ENCODE data around the gene KLHL11.
"Not testable (repeated sequence)": the region's sequence is repeated elsewhere in the genome, so short reads cannot be mapped to it uniquely, and the experiment has no call there.

Gene KLHL11

GRCh38 chr17:41837761-41838538, 27.3 kb downstream of the KLHL11 start, which contains the start of gene KLHL10:
Gene KLHL10, plus strand, starts transcription at chr17:41837825. Its CDS starts 108 bp downstream, at chr17:41837933.
- DNase-seq (ENCODE audit: low read depth in 3 of 3) = no peak

GRCh38 chr17:41836550-41837196, 28.6 kb downstream of the KLHL11 start:
- DNase-seq (ENCODE audit: low read depth in 3 of 3) = no peak

DNA sequence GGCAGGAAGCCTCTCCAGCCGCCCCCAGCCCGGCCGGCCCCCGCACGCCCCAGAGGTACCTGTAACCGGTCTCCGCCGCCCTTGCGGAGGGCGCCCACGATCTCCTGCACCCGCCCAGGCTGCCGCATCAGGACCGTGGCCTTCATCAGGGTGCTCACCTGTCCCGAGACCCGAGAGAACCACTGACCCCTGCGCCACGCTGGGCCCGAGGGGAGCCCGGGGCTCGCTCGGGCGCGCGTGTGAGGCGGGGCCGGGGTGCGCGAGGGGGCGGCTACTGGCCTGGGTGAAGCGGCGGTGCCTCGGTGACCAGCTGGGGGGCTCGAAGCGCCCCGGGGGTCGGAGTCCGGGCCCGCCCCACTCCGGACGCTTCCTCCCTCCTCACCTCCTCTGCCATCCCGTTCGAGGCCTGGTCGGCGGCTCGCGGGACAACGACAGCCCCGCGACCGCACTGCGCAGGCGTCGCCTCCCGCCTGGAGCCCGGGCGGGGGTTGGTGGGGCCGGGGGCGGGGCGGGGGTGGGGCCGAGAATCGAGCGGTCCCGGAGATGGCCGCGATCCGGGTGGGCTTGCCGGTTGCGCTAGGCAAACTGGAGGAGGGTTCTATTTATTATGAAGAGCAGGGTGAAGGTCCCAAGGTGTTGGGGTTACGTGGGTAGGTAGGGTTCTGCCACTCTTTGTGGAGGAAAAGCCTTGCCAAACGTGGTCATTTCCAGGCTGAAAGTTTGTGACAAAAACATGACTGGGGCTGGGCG, 29.2 kb downstream of the KLHL11 start, which contains the start of gene NT5C3B:
Gene NT5C3B (minus strand): TSS at position 433 of the 750 bp plus-strand sequence. CDS start 39 bp downstream, at position 394.
- peak in 2 of 3 experiments; percentile 23 to 55 for DNase-seq (ENCODE audit: low read depth in 3 of 3)

DNA sequence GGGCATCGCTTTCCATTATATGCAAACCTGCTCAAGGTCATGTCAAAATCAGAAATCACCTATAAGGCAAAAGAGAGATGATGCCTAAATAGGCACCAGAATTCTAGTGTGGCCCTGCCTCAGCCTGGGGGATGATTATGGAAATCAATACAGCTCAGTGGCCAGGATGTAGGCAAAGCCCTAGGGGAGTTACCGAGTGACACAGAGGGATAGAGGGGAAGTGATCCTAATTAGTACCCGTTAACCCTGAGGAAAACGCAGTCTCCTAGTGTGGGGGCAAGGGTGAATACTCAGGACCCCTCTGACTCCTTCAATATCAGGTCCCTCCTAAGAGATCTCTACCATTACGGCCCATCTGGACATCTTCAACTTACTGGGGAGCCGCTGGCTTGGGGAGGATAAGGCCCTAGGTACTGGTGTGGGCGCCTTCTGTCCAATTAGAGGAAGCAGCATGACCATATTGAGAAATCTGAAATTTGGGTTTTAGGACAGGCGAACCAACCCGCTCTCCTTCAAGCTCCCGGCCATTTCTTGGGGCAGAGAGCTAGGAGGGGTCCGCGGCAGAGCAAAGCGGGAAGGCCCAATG, 29.9 kb downstream of the KLHL11 start:
- no peak for DNase-seq (ENCODE audit: low read depth in 3 of 3)

- DNase-seq (ENCODE audit: low read depth in 3 of 3) = not testable (repeated sequence)
These were observed 35.3 kb downstream of the KLHL11 start for GRCh38 chr17:41829961-41830360.

- DNase-seq (ENCODE audit: low read depth in 3 of 3) = no peak
These were observed 39.9 kb downstream of the KLHL11 start for GRCh38 chr17:41825175-41825845.

DNA sequence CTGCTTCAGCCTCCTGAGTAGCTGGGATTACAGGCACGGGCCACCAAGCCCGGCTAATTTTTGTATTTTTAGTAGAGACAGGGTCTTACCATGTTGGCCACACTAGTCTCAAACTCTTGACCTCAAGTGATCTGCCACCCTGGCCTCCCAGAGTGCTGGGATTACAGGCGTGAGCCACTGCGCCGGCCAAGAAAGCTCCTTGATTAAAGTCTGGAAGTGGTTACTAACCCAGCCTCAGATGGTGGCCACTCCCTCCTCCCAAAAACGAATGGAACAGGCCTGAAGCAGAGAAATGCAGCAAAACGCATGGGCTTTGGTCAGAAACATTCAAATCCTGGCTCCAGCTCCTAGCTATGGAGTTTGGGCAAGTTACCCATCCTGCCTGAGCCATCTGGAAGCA, 41.1 kb downstream of the KLHL11 start:
- DNase-seq (ENCODE audit: low read depth in 3 of 3) = no peak

DNA sequence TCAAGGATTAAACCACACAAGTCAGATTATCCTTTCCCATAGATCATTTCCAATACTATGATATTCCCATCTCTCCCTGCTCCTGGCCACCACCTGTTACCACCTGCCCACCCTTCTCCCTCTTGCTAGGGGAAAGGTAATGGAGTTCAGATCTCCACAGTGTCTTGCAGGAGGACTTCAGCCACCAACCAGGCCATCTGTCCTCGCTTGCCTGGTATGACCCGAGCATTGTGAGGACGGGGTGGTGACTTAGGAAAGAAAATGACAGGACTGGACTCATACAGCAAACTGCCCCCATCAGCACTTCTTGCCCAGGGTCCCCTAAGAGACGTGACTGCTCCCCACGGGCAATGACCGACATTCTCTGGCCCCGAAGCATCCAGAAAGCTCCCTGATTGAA, 41.6 kb downstream of the KLHL11 start:
- DNase-seq (ENCODE audit: low read depth in 3 of 3) = no peak

GRCh38 chr17:41823141-41823524, 42.1 kb downstream of the KLHL11 start:
- no peak for DNase-seq (ENCODE audit: low read depth in 3 of 3)

- DNase-seq (ENCODE audit: low read depth in 3 of 3) = no peak
These were observed 42.7 kb downstream of the KLHL11 start for GRCh38 chr17:41822216-41823140.

GRCh38 chr17:41821776-41822175, 43.4 kb downstream of the KLHL11 start:
- no peak for DNase-seq (ENCODE audit: low read depth in 3 of 3)

DNA sequence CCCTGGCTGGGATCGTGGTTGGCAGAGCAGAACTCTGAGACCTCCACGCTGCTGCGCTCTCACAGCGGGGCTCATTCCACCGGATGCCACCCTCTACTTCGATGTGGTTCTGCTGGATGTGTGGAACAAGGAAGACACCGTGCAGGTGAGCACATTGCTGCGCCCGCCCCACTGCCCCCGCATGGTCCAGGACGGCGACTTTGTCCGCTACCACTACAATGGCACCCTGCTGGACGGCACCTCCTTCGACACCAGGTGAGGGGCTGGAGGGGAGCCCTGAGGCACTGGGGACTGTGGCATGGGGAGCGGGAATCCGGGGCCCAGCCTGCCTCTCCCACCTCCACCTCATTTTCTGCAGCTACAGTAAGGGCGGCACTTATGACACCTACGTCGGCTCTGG, 47.2 kb downstream of the KLHL11 start:
- DNase-seq (ENCODE audit: low read depth in 3 of 3) = no peak

GRCh38 chr17:41816637-41817320, 48.4 kb downstream of the KLHL11 start:
- no peak for DNase-seq (ENCODE audit: low read depth in 3 of 3)

DNA sequence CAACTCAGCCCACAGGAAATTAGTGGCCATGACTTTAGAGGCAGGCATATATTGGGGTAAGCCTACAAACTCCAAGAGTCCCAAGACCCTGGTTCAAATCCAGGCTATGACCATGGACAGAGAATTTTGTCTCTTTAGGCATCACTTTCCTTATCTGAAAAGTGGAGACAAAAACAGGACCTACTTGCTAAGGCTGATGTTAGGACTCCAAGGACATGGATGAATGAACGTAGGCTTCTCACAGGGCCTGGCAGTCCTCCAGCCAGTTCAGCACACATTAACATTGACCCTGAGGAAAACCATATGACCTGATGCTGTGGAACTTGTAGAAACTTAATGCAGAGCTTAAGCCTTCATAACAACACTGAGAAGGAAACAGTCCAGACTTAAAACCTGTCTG, 51.0 kb downstream of the KLHL11 start:
- no peak for DNase-seq (ENCODE audit: low read depth in 3 of 3)

DNA sequence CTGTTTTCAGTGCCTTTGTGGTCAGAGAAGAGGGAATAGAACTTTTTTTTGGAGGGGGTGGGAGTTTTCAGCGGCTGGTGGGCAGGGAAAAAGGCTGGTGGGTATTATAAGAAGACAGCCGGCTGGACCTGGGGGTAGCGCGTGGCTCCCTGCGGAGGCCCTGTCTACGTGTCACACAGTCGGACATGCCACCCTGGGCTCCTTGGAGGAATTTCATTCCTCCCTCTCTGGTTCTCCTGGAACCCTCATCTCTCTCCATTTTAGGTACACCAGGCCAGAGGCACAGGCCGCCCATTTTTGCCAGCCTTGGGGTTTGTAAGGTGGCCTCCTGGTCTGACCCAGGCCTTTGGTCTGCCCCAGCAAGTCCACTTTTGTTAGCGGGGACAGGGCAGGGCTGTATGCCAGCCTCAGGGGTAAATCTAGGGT, 51.5 kb downstream of the KLHL11 start:
- DNase-seq (ENCODE audit: low read depth in 3 of 3) = no peak

DNA sequence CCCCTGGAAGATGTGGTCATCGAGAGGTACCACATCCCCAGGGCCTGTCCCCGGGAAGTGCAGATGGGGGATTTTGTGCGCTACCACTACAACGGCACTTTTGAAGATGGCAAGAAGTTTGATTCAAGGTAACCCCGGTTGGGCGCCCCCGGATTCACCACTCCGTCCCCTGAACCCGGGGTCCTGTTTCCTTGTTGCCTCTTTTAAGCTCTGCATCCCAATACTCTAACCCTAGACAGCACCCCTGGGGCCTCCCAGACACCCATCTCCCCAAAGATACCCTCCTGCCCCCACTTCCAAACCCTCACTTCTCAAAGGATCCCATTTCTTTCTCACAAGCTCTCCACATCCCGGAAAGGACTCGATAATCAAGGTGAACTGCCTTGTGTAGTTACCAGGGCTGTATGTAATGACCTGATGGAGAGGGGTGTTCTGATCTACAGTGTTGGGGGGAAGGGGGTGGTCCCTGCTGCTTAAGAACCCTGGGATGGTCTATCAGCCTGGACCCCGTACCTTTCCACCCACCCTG, 52.0 kb downstream of the KLHL11 start:
- DNase-seq (ENCODE audit: low read depth in 3 of 3) = no peak

DNA sequence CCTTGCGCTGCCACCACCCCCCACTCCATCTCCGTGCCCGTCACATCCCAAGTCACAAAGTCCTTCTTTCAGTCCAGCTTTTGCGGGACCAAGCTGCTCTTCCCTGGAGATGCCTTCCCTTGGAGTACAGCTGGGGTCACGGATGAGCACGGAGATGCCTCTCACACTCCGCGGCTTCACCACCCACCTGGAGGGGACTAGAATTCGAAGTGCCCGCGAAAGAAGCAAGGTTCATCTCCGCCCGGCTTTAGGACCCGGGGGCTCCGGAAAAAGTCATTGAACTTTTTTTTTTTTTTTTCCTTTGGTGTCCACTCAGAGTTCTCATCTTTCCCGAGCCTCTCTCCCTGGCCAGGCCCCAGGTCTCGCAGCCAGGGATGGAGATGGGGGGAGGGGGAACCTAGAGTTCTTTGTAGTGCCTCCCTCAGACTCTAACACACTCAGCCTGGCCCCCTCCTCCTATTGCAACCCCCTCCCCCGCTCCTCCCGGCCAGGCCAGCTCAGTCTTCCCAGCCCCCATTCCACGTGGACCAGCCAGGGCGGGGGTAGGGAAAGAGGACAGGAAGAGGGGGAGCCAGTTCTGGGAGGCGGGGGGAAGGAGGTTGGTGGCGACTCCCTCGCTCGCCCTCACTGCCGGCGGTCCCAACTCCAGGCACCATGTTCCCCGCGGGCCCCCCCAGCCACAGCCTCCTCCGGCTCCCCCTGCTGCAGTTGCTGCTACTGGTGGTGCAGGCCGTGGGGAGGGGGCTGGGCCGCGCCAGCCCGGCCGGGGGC, 52.7 kb downstream of the KLHL11 start, which contains the start of gene FKBP10:
Gene FKBP10 (plus strand): TSS at position 624 of the 771 bp plus-strand sequence. CDS start 31 bp downstream, at position 655.
- peak in 1 of 3 experiments; percentile 26 for DNase-seq (ENCODE audit: low read depth in 3 of 3)
